Muscle layer of colon (tissue), 2 donors: Measurements from ENCODE around the gene MCF2L2.

Experiments used
- H3K27ac ChIP-seq: one replicate; pipeline ENCODE4 v1.7.0; 2013; ENCODE audit warnings: low read depth, mild to moderate bottlenecking, low read length, moderate library complexity
- H3K27me3 ChIP-seq, 2 donors: one replicate each; pipeline ENCODE4 v1.7.0; 2013; ENCODE audit warnings: low read length in 2 of 2, mild to moderate bottlenecking in 2 of 2; ENCODE audit not compliant: insufficient read depth in 2 of 2, control insufficient read depth in 1 of 2
- H3K36me3 ChIP-seq: one replicate; pipeline ENCODE4 v1.7.0; 2013; ENCODE audit warnings: mild to moderate bottlenecking, low read length; ENCODE audit not compliant: insufficient read depth
- H3K4me1 ChIP-seq: one replicate; pipeline ENCODE4 v1.7.0; 2013; ENCODE audit warnings: mild to moderate bottlenecking, low read length; ENCODE audit not compliant: insufficient read depth
- H3K4me3 ChIP-seq, 2 donors: one replicate each; pipeline ENCODE4 v1.7.0; 2013; ENCODE audit warnings: low read length in 2 of 2, low read depth in 1 of 2, mild to moderate bottlenecking in 1 of 2, moderate library complexity in 1 of 2
- H3K9ac ChIP-seq: one replicate; pipeline ENCODE4 v1.7.0; 2013; ENCODE audit warnings: low read length
- H3K9me3 ChIP-seq: one replicate; pipeline ENCODE4 v1.7.0; 2013; ENCODE audit warnings: mild to moderate bottlenecking, low read length
- donor health status: abdominal sarcoma.
- donor health status: Adenocarcinoma of cecum.

MCF2L2 gene

DNA sequence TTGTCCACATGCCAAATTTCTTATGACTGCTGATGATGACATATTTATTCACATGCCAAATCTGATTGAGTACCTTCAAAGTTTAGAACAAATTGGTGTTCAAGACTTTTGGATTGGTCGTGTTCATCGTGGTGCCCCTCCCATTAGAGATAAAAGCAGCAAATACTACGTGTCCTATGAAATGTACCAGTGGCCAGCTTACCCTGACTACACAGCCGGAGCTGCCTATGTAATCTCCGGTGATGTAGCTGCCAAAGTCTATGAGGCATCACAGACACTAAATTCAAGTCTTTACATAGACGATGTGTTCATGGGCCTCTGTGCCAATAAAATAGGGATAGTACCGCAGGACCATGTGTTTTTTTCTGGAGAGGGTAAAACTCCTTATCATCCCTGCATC, 158.1 kb downstream of the MCF2L2 start:
- Histone ChIP-seq H3K4me1 (no peaks in the 10 kb centered on the region), H3K27me3 (no peaks in the 10 kb centered on the region), H3K36me3 (no peaks in the 10 kb centered on the region), H3K27ac (no peak overlapping the region), H3K9me3 (no peaks in the 10 kb centered on the region), H3K4me3 (no peak overlapping the region), H3K9ac (no peak overlapping the region)

DNA sequence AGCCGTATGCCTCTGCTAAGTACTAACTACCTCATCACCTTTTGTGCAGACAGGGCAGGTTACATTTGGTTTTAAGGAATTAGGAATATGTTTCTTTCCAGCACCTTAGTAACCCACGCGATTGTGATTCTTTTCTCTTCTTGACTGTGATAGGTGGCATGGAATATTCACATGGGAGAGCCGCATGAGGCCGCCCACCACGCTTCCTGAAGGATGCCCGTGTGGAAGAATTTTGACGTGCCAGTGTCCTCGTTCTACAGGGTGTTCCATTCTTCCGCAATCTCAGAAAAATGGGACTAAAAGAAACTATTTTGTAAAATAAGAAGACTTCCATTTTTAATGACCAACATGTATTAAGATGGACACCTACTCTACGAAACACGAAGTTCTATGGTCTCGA, 159.1 kb downstream of the MCF2L2 start:
- no peaks in the 10 kb centered on the region for H3K27me3 ChIP-seq
- H3K4me3 ChIP-seq = no peak overlapping the region
- H3K36me3 ChIP-seq = no peaks in the 10 kb centered on the region
- H3K4me1 ChIP-seq = no peaks in the 10 kb centered on the region
- no peaks in the 10 kb centered on the region for H3K9me3 ChIP-seq
- H3K27ac ChIP-seq = no peak overlapping the region
- H3K9ac ChIP-seq = no peak overlapping the region

DNA sequence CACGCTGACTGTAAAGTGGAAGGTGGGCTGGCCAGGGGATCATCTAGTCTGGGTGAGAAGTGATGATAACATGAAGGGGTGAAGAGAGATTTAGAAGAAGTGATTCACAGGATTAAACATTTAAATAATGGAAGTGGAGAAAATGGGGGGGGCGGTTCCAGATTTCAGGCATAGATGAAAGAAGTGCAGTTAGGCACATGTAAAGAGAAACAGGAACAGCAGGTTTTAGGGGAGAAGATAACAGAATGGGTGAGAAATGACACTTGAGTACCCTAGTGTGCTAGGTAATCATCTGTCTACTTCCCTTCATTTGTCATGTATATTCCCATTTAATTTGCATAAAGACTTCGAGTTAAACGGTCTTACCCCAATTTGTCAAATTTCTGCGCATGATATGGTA, 160.1 kb downstream of the MCF2L2 start:
- Histone ChIP-seq H3K4me1 (no peaks in the 10 kb centered on the region), H3K36me3 (no peaks in the 10 kb centered on the region), H3K27me3 (no peaks in the 10 kb centered on the region), H3K9ac (no peak overlapping the region), H3K27ac (no peak overlapping the region), H3K4me3 (no peak overlapping the region), H3K9me3 (no peaks in the 10 kb centered on the region)

DNA sequence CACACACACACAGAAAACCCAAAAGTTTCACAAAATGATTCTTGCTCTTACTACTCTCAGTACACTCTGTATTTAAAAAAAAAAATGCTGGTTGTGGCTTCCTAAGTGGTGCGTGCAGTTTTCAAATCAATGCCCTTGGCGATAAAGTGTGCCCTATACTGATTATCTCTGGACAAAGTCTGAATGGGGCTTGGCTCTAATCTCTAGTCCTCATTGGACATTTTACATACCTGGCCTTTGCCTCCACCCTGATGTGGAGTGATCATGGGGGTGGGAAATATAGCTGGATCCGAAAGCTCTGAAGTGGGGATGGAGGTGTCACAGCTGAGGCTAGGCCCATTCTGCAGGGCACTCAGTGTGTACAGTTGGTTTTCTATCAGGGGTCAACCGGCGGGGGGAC, 161.3 kb downstream of the MCF2L2 start:
- Histone ChIP-seq H3K4me1 (no peaks in the 10 kb centered on the region), H3K27ac (no peak overlapping the region)

DNA sequence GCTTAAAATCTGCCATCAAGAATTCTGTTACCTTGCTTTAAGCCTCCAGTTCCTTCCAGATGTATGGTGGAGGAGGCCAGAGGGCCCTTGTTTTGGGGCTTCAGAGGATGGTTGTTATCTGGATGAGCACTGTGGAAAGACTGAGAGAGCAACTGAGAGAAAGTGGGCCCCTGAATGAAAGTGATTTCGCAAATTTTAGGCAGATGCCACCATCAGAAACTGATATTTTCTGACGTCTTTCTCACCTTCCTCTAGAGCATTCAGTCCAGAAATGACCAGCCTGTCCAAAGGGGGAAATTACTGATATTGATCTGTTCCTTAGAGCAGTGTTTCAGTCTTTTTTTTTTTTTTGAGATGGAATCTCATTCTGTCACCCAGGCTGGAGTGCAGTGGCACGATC, 162.0 kb downstream of the MCF2L2 start:
- H3K27ac ChIP-seq = no peak overlapping the region
- H3K27me3 ChIP-seq = no peaks in the 10 kb centered on the region
- no peaks in the 10 kb centered on the region for H3K4me1 ChIP-seq
- H3K36me3 ChIP-seq = no peaks in the 10 kb centered on the region
- H3K9me3 ChIP-seq = no peaks in the 10 kb centered on the region
- no peak overlapping the region for H3K9ac ChIP-seq
- H3K4me3 ChIP-seq = no peak overlapping the region

More for the DNA sequence above, 161.3 kb downstream of the MCF2L2 start:
- Histone ChIP-seq H3K4me3 (no peak overlapping the region), H3K27me3 (no peaks in the 10 kb centered on the region), H3K9me3 (no peaks in the 10 kb centered on the region), H3K36me3 (no peaks in the 10 kb centered on the region), H3K9ac (no peak overlapping the region)

DNA sequence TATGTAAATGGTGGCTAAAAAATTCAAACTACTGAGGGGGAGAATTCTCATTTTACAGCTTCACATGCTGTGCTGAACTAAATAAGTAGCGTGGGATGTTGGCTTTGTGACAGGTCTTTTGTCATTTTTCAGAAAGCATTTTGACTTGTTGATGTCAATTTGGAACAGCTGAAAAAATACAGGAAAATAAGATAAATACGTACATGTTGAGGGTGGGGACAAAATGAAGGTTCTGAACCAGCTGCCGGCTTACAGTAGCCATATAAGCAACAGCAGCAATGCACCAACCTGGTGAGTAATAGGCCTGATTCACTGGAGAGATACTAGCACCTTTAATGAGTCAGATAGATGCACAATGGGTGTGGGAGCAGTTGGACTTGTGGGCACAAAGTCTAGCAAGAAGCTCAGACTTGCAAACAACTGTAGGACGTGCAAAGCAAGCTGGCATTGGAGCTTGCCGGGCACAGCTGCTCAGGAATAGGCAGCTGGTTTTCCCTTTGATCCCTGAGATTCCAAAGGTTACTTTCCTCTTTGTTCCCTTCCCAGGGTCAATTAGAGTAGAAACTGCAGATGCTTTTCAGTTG, 162.5 kb downstream of the MCF2L2 start:
- H3K4me3 ChIP-seq = no peak overlapping the region
- H3K27ac ChIP-seq = no peak overlapping the region
- no peaks in the 10 kb centered on the region for H3K36me3 ChIP-seq
- H3K9ac ChIP-seq = no peak overlapping the region
- no peaks in the 10 kb centered on the region for H3K27me3 ChIP-seq
- H3K4me1 ChIP-seq = no peaks in the 10 kb centered on the region
- no peaks in the 10 kb centered on the region for H3K9me3 ChIP-seq

DNA sequence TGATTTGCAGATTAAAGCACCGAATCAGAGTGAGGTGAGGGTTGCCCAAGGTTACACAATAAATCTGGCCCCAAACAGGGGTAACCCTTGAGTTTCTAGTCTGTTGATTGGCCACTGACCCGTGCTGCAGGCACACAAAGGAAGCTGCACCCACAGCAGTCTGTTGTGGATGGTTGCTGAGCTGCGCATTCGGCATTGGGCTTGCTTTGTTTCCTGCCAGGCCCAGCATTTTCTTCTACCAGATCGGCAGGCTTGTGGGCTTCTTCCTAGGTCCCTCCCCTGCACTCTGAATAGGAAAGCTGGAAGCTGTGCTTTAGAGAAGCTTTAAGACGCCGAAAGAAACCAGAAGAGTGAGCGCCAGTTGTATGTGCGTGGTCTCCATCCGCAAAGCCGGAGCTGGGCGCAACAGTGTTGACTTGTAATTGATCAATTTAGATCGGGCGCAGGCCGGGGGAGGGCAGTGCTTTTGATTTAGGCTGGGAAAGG, 163.2 kb downstream of the MCF2L2 start:
- Histone ChIP-seq H3K27ac (no peak overlapping the region), H3K4me1 (no peaks in the 10 kb centered on the region), H3K9me3 (no peaks in the 10 kb centered on the region), H3K36me3 (no peaks in the 10 kb centered on the region), H3K27me3 (no peaks in the 10 kb centered on the region), H3K4me3 (no peak overlapping the region), H3K9ac (no peak overlapping the region)

DNA sequence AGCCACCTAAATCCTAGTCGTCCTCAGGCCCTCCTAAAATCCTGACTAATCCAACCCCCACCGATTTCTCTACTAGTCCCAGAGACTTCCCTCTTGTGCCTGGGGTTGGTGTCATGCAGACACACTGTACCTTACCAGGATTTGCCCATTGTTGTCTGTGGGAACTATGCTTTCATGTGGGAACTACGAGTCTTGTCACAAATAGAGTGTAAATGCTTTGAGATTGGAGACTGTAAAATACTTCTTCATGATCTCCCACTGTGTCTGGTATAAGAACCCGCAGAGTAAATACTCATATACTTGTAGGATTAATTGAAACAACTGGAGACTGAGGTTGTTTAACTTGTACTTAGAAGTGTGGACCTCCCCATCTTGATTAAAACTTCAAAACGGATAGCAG, 164.2 kb downstream of the MCF2L2 start:
- Histone ChIP-seq H3K9ac (no peak overlapping the region), H3K9me3 (no peaks in the 10 kb centered on the region), H3K36me3 (no peaks in the 10 kb centered on the region), H3K27me3 (no peaks in the 10 kb centered on the region), H3K4me1 (no peaks in the 10 kb centered on the region), H3K4me3 (no peak overlapping the region), H3K27ac (no peak overlapping the region)

DNA sequence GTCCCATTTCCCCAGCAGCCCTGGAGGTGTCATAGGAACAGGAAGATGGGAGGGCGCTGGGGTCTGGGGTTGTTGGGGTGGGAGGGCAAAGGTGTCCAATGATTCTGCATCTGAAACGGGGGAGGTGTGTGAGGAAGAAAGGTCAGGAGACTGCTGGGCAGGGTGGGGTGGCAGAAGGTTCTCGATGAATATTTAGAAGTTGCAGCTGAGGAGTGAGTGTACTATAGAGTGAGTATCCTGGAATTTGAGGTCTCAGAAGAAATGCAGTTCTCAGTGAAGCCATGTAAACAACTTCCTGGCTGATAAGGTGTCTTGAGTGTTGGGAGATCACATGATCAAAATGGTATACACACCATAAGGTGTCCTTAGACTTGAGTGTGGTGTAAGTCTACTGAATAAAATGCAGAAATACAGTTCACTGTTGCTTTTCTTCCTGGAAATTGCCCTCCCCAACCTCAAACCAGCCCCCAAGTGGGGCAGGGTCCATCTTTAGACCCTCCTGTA, 165.5 kb downstream of the MCF2L2 start:
- H3K9ac ChIP-seq = no peak overlapping the region
- H3K4me1 ChIP-seq = no peaks in the 10 kb centered on the region
- H3K27ac ChIP-seq = no peak overlapping the region
- H3K36me3 ChIP-seq = no peaks in the 10 kb centered on the region
- H3K9me3 ChIP-seq = no peaks in the 10 kb centered on the region
- H3K4me3 ChIP-seq = no peak overlapping the region
- no peaks in the 10 kb centered on the region for H3K27me3 ChIP-seq

DNA sequence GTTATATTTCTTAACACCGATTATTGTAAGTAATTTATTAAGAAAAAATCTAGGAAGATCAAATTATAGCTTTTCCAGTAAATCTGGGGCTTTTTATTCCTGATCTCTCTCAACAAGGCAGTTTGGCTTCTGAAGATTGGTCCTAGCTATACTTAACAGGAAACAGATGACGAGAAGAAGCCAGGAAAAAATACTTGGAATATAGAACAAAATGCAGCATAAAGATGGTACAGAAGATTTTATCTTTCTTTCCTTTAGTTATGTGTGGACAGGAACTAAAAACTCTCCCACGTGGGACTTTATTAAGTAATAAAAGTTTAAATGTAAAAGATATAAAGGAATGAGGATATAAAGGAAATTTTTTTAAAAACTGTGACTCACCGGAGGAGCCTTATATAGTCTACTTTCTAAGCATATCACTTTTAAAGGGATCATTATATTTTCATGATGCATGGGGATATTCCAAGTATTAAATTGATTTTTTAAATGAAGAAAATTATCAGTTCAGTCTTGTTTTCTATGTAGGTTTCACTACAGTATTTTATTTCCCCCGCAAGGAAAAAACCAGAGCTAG, 167.2 kb downstream of the MCF2L2 start:
- Histone ChIP-seq H3K4me3 (no peak overlapping the region), H3K36me3 (no peaks in the 10 kb centered on the region), H3K9me3 (no peaks in the 10 kb centered on the region), H3K27me3 (no peaks in the 10 kb centered on the region), H3K4me1 (no peaks in the 10 kb centered on the region), H3K27ac (no peak overlapping the region), H3K9ac (no peak overlapping the region)

DNA sequence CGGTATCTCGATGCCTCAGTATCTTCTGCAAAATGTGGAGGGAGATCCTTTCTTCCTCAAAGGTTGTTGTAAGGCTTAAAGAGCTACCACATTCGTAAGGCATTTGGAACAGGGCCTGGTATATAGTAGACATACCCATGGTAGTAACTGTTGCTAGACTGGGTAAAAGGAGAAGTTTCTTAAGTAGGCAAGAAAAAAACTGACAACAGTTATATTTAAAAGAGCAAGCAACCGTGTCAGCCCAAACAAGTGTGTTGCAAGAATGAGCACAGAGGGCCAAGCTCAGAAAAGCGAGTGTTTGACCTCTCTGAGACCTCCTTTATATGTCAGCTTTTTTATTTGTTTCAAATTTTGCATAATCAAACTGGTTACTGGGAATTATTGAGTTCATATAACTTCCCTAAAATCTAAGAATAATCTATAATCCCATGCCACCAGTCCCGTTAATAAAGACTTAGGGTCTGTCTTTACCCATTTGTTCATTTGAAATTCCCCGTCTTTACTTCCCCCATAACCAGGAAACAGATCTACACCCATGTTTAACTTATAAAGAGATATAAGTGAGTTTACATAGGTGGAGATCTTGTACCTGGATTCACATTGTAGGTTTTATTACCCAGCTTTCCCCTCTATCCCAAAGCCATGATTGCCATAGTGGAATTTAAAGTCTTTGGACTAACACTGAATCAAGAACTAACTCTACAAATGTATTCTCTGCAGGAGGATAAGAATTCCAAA, 168.1 kb downstream of the MCF2L2 start:
- H3K4me1 ChIP-seq = no peaks in the 10 kb centered on the region
- no peaks in the 10 kb centered on the region for H3K27me3 ChIP-seq
- H3K9me3 ChIP-seq = no peaks in the 10 kb centered on the region
- H3K27ac ChIP-seq = no peak overlapping the region
- H3K4me3 ChIP-seq = no peak overlapping the region
- no peaks in the 10 kb centered on the region for H3K36me3 ChIP-seq
- no peak overlapping the region for H3K9ac ChIP-seq
